GM23338 (cell line): ENCODE results near the gene FCN1. TPM values are rescaled to one million over a fixed set of nuclear protein-coding genes. Genes with fewer than 3 reads are reported as not detected.

Source experiments
- ATAC-seq: fragments of 200-7000 bp; cut with Tn5 transposase; 3 replicates; pipeline ENCODE4 v1.9.1; 2020
- DNase-seq: peaks from one replicate; pipeline ENCODE4 v3.0.0-alpha.2; 2015; ENCODE audit warnings: low spot score
- H2AFZ ChIP-seq: fragments of 200-600 bp; sonication (generic); 2 replicates; pipeline ENCODE4 v1.8.0; 2016; ENCODE audit warnings: antibody characterized with exemption, mild to moderate bottlenecking, moderate library complexity
- H3F3A ChIP-seq: fragments of 200-600 bp; sonication (generic); replicated peaks from 2 replicates; pipeline ENCODE4 v1.8.0; 2017; ENCODE audit warnings: antibody characterized with exemption, mixed run types, low read depth
- H3K27ac ChIP-seq: fragments of 200-600 bp; sonication (generic); 2 replicates; pipeline ENCODE4 v1.6.1; 2016; ENCODE audit warnings: low read depth
- H3K27me3 ChIP-seq: fragments of 200-600 bp; sonication (generic); 2 replicates; pipeline ENCODE4 v1.8.0; 2016; ENCODE audit warnings: mild to moderate bottlenecking, mixed run types, moderate library complexity; ENCODE audit not compliant: insufficient read depth
- H3K36me3 ChIP-seq: fragments of 200-600 bp; sonication (generic); 2 replicates; pipeline ENCODE4 v1.8.0; 2016; ENCODE audit warnings: mild to moderate bottlenecking; ENCODE audit not compliant: insufficient read depth
- H3K4me1 ChIP-seq: fragments of 200-600 bp; sonication (generic); 2 replicates; pipeline ENCODE4 v1.8.0; 2016; ENCODE audit warnings: mild to moderate bottlenecking, moderate library complexity; ENCODE audit not compliant: insufficient read depth
- H3K4me2 ChIP-seq: fragments of 200-600 bp; sonication (generic); 2 replicates; pipeline ENCODE4 v1.7.1; 2017; ENCODE audit warnings: mixed run types
- H3K4me3 ChIP-seq: fragments of 200-600 bp; sonication (generic); 2 replicates; pipeline ENCODE4 v1.6.1; 2016; ENCODE audit warnings: mixed run types
- H3K79me2 ChIP-seq: fragments of 200-600 bp; sonication (generic); replicated peaks from 2 replicates; pipeline ENCODE4 v1.8.0; 2017; ENCODE audit warnings: mild to moderate bottlenecking; ENCODE audit not compliant: insufficient read depth
- H3K9me2 ChIP-seq: fragments of 200-600 bp; sonication (generic); 2 replicates; pipeline ENCODE4 v1.8.0; 2017; ENCODE audit not compliant: insufficient read depth
- H4K20me1 ChIP-seq: fragments of 200-600 bp; sonication (generic); replicated peaks from 2 replicates; pipeline ENCODE4 v1.8.0; 2017; ENCODE audit warnings: mild to moderate bottlenecking; ENCODE audit not compliant: insufficient read depth
- H3K27ac Mint-ChIP-seq: 2 replicates; pipeline ENCODE4 v1.8.0; 2020; ENCODE audit warnings: inconsistent platforms, mild to moderate bottlenecking, moderate library complexity, mixed read lengths
- H3K27me3 Mint-ChIP-seq: 3 replicates; pipeline ENCODE4 v1.8.0; 2022; ENCODE audit warnings: low read depth, mild to moderate bottlenecking, moderate library complexity, mixed read lengths, inconsistent platforms; ENCODE audit not compliant: insufficient read depth, poor library complexity
- H3K36me3 Mint-ChIP-seq: 3 replicates; pipeline ENCODE4 v1.8.0; 2021; ENCODE audit warnings: low read depth, mild to moderate bottlenecking, inconsistent platforms, moderate library complexity, mixed read lengths
- H3K4me1 Mint-ChIP-seq: 3 replicates; pipeline ENCODE4 v1.8.0; 2020; ENCODE audit warnings: mild to moderate bottlenecking, inconsistent platforms, mixed read lengths
- H3K4me3 Mint-ChIP-seq: 3 replicates; pipeline ENCODE4 v1.8.0; 2021; ENCODE audit warnings: moderate library complexity, mild to moderate bottlenecking, inconsistent platforms, mixed read lengths
- H3K9me3 Mint-ChIP-seq: 3 replicates; pipeline ENCODE4 v1.8.0; 2020; ENCODE audit warnings: moderate library complexity, mild to moderate bottlenecking, inconsistent platforms, mixed read lengths
- CREB1 ChIP-seq: fragments of 250-450 bp; sonication (Bioruptor Pico); IDR thresholded peaks from 2 replicates; pipeline ENCODE4 v1.5.0; 2020; ENCODE audit warnings: low read depth, mild to moderate bottlenecking, moderate library complexity
- ETS1 ChIP-seq: IDR thresholded peaks from 2 replicates; pipeline ENCODE4 v1.6.1; 2016; ENCODE audit warnings: antibody characterized with exemption
- EZH2 ChIP-seq: fragments of 200-600 bp; sonication (generic); IDR thresholded peaks from one replicate; pipeline ENCODE4 v1.8.0; 2017; ENCODE audit warnings: antibody characterized with exemption, mild to moderate bottlenecking, low read depth; ENCODE audit not compliant: unreplicated experiment
- EZH2phosphoT487 ChIP-seq: fragments of 200-600 bp; sonication (generic); IDR thresholded peaks from one replicate; pipeline ENCODE4 v1.8.1; 2018; ENCODE audit warnings: antibody characterized with exemption; ENCODE audit not compliant: unreplicated experiment
- JUNB ChIP-seq: IDR thresholded peaks from one replicate; pipeline ENCODE4 v1.6.1; 2016; ENCODE audit warnings: antibody characterized with exemption; ENCODE audit not compliant: unreplicated experiment
- NANOG ChIP-seq: IDR thresholded peaks from 2 replicates; pipeline ENCODE4 v1.6.1; 2016; ENCODE audit warnings: antibody characterized with exemption, borderline replicate concordance
- POLR2AphosphoS5 ChIP-seq: IDR thresholded peaks from 2 replicates; pipeline ENCODE4 v1.6.1; 2016; ENCODE audit warnings: antibody characterized with exemption, low read depth
- STAT1 ChIP-seq: IDR thresholded peaks from one replicate; pipeline ENCODE4 v1.6.1; 2016; ENCODE audit warnings: antibody characterized with exemption; ENCODE audit not compliant: unreplicated experiment
- ZNF114 ChIP-seq: fragments of 250-450 bp; sonication (Bioruptor Pico); IDR thresholded peaks from 2 replicates; pipeline ENCODE4 v1.5.0; 2020; ENCODE audit warnings: mild to moderate bottlenecking, moderate library complexity
- ZNF331 ChIP-seq: fragments of 250-450 bp; sonication (Bioruptor Pico); IDR thresholded peaks from 2 replicates; pipeline ENCODE4 v1.5.0; 2020; ENCODE audit warnings: low read depth, mild to moderate bottlenecking, moderate library complexity
- ZNF462 ChIP-seq: fragments of 250-450 bp; sonication (Bioruptor Pico); IDR thresholded peaks from 2 replicates; pipeline ENCODE4 v1.5.0; 2020; ENCODE audit warnings: mild to moderate bottlenecking, moderate library complexity
- polyA plus RNA-seq: library from polyadenylated mRNA; unstranded; fragments of >200 nt; fragmentation: Nextera tagmentation; extraction: Ambion mirVana; gene quantifications from 2 replicates; pipeline ENCODE4 v1.2.1, GENCODE V29; 2016
- total RNA-seq: library from RNA; depleted of rRNA; stranded (reverse); fragments of >200 nt; shearing (Covaris generic); gene quantifications from 2 replicates; pipeline ENCODE4 v1.2.3, GENCODE V29; 2014
- TF ChIP-seq, protein P1 (sequence below), 2 experiments: fragments of 200-600 bp in 1 of 2; sonication (generic) in 1 of 2; conservative IDR thresholded peaks; 2 replicates each; pipeline versions ENCODE4 v1.5.1 to v1.6.1; 2016 to 2017; ENCODE audit warnings: antibody characterized with exemption in 2 of 2, low read depth in 2 of 2, mild to moderate bottlenecking in 2 of 2, moderate library complexity in 1 of 2
- TF ChIP-seq, protein P2 (sequence below): IDR thresholded peaks from one replicate; pipeline ENCODE4 v1.6.1; 2018; ENCODE audit warnings: antibody characterized with exemption; ENCODE audit not compliant: unreplicated experiment

The FCN1 gene
- total and polyA plus RNA-seq, 2 experiments from 2014 or later: not detected

- no peaks in the 10 kb centered on the region for H3K79me2 ChIP-seq
- no peaks in the 10 kb centered on the region for H4K20me1 ChIP-seq
- H3K9me2 ChIP-seq: no peaks in the 10 kb centered on the region
- ATAC-seq (no peak), DNase-seq (no peak)
- no peak overlapping the region for H3K4me3 ChIP-seq
- Mint-ChIP-seq H3K27me3 (no peaks in the 10 kb centered on the region), H3K36me3 (peaks cover 14% of the 10 kb centered on the region; the same call in 1 of the 3 replicates), H3K9me3 (peaks cover 28% of the 10 kb centered on the region), H3K27ac (no peak overlapping the region), H3K4me1 (no peaks in the 10 kb centered on the region), H3K4me3 (no peak overlapping the region)
- TF ChIP-seq ZNF331 (CRISPR knock-in tag) (no peak), POLR2AphosphoS5 (no peak), ZNF114 (CRISPR knock-in tag) (no peak), EZH2phosphoT487 (no peak), NANOG (no peak), EZH2 (no peak), ZNF462 (CRISPR knock-in tag) (no peak), JUNB (no peak), STAT1 (no peak), CREB1 (no peak), ETS1 (no peak)
- TF ChIP-seq, protein P1, sequence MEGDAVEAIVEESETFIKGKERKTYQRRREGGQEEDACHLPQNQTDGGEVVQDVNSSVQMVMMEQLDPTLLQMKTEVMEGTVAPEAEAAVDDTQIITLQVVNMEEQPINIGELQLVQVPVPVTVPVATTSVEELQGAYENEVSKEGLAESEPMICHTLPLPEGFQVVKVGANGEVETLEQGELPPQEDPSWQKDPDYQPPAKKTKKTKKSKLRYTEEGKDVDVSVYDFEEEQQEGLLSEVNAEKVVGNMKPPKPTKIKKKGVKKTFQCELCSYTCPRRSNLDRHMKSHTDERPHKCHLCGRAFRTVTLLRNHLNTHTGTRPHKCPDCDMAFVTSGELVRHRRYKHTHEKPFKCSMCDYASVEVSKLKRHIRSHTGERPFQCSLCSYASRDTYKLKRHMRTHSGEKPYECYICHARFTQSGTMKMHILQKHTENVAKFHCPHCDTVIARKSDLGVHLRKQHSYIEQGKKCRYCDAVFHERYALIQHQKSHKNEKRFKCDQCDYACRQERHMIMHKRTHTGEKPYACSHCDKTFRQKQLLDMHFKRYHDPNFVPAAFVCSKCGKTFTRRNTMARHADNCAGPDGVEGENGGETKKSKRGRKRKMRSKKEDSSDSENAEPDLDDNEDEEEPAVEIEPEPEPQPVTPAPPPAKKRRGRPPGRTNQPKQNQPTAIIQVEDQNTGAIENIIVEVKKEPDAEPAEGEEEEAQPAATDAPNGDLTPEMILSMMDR (conservative IDR thresholded peaks at IDR 0.05; ENCODE audit: low read depth in 2 of 2): no peak
- TF ChIP-seq, protein P2, sequence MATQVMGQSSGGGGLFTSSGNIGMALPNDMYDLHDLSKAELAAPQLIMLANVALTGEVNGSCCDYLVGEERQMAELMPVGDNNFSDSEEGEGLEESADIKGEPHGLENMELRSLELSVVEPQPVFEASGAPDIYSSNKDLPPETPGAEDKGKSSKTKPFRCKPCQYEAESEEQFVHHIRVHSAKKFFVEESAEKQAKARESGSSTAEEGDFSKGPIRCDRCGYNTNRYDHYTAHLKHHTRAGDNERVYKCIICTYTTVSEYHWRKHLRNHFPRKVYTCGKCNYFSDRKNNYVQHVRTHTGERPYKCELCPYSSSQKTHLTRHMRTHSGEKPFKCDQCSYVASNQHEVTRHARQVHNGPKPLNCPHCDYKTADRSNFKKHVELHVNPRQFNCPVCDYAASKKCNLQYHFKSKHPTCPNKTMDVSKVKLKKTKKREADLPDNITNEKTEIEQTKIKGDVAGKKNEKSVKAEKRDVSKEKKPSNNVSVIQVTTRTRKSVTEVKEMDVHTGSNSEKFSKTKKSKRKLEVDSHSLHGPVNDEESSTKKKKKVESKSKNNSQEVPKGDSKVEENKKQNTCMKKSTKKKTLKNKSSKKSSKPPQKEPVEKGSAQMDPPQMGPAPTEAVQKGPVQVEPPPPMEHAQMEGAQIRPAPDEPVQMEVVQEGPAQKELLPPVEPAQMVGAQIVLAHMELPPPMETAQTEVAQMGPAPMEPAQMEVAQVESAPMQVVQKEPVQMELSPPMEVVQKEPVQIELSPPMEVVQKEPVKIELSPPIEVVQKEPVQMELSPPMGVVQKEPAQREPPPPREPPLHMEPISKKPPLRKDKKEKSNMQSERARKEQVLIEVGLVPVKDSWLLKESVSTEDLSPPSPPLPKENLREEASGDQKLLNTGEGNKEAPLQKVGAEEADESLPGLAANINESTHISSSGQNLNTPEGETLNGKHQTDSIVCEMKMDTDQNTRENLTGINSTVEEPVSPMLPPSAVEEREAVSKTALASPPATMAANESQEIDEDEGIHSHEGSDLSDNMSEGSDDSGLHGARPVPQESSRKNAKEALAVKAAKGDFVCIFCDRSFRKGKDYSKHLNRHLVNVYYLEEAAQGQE: no peak
- no peaks in the 10 kb centered on the region for H3F3A ChIP-seq
- H3K4me2 ChIP-seq: no peak overlapping the region
- no peaks in the 10 kb centered on the region for H3K27me3 ChIP-seq
- H3K4me1 ChIP-seq: no peaks in the 10 kb centered on the region
- H3K27ac ChIP-seq: no peak overlapping the region
- no peak overlapping the region for H2AFZ ChIP-seq
- H3K36me3 ChIP-seq: no peaks in the 10 kb centered on the region
These were observed 23.4 kb downstream of the FCN1 start for GRCh38 chr9:134894136-134894860.
